ENCODE measurements around the gene CRHR1. TPM values are rescaled to one million over a fixed set of nuclear protein-coding genes. Genes with fewer than 3 reads are reported as not detected.

Gene CRHR1
- total and polyA plus RNA-seq, 2 of the 4 experiments (the other 2 are of a cell fraction), result not detected

- H2AK5ac ChIP-seq (ENCODE audit: low read depth, low read length), result no peak overlapping the region
- peak overlapping the region; percentile 32 for H2AFZ ChIP-seq (replicated peaks; ENCODE audit: low read length, poor library complexity)
- no peaks in the 10 kb centered on the region for H3K9me1 ChIP-seq (ENCODE audit: insufficient read depth, low read length)
- H2AK9ac ChIP-seq (replicated peaks; ENCODE audit: low read depth, low read length, poor library complexity), result no peak overlapping the region
- no peak overlapping the region for H2BK15ac ChIP-seq (ENCODE audit: low read depth, low read length)
- no peak overlapping the region for H2BK5ac ChIP-seq (ENCODE audit: low read depth, low read length, poor library complexity, severe bottlenecking)
- no peaks in the 10 kb centered on the region for H3K79me1 ChIP-seq (ENCODE audit: low read depth in 1 of 2, low read length in 2 of 2)
- ChIA-PET POLR2A (ENCODE audit: unreplicated experiment) (no interaction called here), CTCF (no interaction called here)
- dilution Hi-C loops (cut with HindIII; ENCODE audit: low sequenced_read_pairs, unreplicated experiment), result no loop called here
- H3K9ac ChIP-seq (ENCODE audit: low read depth, low read length), result no peak overlapping the region
- no peaks in the 10 kb centered on the region for H4K20me1 ChIP-seq (ENCODE audit: insufficient read depth, low read length)
- H4K8ac ChIP-seq (ENCODE audit: low read depth in 2 of 2, low read length in 2 of 2), result no peak overlapping the region
- no peak overlapping the region for H3K56ac ChIP-seq (ENCODE audit: extremely low read depth, insufficient read depth, low read length)
- H3K14ac ChIP-seq (replicated peaks; ENCODE audit: low read depth, low read length), result no peak overlapping the region
- no peak overlapping the region for H3K18ac ChIP-seq (ENCODE audit: low read depth, low read length)
- H2BK20ac ChIP-seq (ENCODE audit: low read depth, low read length), result no peak overlapping the region
- DNase-seq, result no peak
- whole genome bisulfite sequencing, 2 experiments (ENCODE audit: extremely low coverage in 2 of 2, insufficient read length in 1 of 2), result 13% methylated on average over 4 of the region's 20 CpGs; no CpG with 5 or more reads in 1 of the 2 experiments
- H3K9me3 ChIP-seq (ENCODE audit: control insufficient read depth, insufficient read depth, low read length), result no peaks in the 10 kb centered on the region
- TF ChIP-seq RFX5 (IDR thresholded peaks at IDR 0.05; ENCODE audit: low read depth, low read length) (no peak), RAD21 (IDR thresholded peaks at IDR 0.05; ENCODE audit: low read length) (no peak), MAZ (IDR thresholded peaks at IDR 0.05; ENCODE audit: borderline replicate concordance, low read depth, low read length) (no peak), CHD1 (IDR thresholded peaks at IDR 0.05; ENCODE audit: low read depth, low read length) (no peak), NFE2L2 (IDR thresholded peaks at IDR 0.05; ENCODE audit: low read depth, low read length) (no peak), MXI1 (IDR thresholded peaks at IDR 0.05; ENCODE audit: borderline replicate concordance, low read depth, low read length) (no peak), POLR2A (IDR thresholded peaks at IDR 0.05; ENCODE audit: low read depth, low read length) (no peak), RCOR1 (IDR thresholded peaks at IDR 0.05; ENCODE audit: insufficient replicate concordance, low read length) (no peak), BHLHE40 (IDR thresholded peaks at IDR 0.05; ENCODE audit: low read depth, low read length) (no peak), CTCF (conservative IDR thresholded peaks at IDR 0.05; ENCODE audit: low read depth, low read length) (no peak)
- TF ChIP-seq, protein P1, sequence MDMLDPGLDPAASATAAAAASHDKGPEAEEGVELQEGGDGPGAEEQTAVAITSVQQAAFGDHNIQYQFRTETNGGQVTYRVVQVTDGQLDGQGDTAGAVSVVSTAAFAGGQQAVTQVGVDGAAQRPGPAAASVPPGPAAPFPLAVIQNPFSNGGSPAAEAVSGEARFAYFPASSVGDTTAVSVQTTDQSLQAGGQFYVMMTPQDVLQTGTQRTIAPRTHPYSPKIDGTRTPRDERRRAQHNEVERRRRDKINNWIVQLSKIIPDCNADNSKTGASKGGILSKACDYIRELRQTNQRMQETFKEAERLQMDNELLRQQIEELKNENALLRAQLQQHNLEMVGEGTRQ (IDR thresholded peaks at IDR 0.05; ENCODE audit: low read depth, low read length), result no peak
- TF ChIP-seq, protein P2, sequence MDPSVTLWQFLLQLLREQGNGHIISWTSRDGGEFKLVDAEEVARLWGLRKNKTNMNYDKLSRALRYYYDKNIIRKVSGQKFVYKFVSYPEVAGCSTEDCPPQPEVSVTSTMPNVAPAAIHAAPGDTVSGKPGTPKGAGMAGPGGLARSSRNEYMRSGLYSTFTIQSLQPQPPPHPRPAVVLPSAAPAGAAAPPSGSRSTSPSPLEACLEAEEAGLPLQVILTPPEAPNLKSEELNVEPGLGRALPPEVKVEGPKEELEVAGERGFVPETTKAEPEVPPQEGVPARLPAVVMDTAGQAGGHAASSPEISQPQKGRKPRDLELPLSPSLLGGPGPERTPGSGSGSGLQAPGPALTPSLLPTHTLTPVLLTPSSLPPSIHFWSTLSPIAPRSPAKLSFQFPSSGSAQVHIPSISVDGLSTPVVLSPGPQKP (IDR thresholded peaks at IDR 0.05; ENCODE audit: borderline replicate concordance, low read depth, low read length), result no peak
- in situ Hi-C loops (cut with MboI; ENCODE audit: low sequenced_read_pairs), result loop anchor here (25.0 kb wide), 1 partner anchor 424 kb away; no protein-coding TSS in a partner anchor
- no peak overlapping the region for H4K91ac ChIP-seq (ENCODE audit: insufficient read depth, low read depth, low read length)
- no peak overlapping the region for H3K4me2 ChIP-seq (ENCODE audit: low read depth, low read length)
- ATAC-seq (ENCODE audit: low read depth), result no peak
- intact Hi-C loops (cut with micrococcal nuclease), result loop anchor here (10.0 kb wide), 1 partner anchor 622 kb away; no protein-coding TSS in a partner anchor
- no peak overlapping the region for H2BK120ac ChIP-seq (ENCODE audit: low read depth, low read length)
- H3K4ac ChIP-seq (ENCODE audit: low read depth, low read length), result no peak overlapping the region
- BruUV-seq (replicated peaks), result no TSS peak
- no peaks in the 10 kb centered on the region for H3K4me1 ChIP-seq (ENCODE audit: control insufficient read depth, insufficient read depth, low read length)
- no peaks in the 10 kb centered on the region for H3K36me3 ChIP-seq (ENCODE audit: control insufficient read depth, insufficient read depth, low read length)
- no peak overlapping the region for H3K4me3 ChIP-seq (ENCODE audit: insufficient read depth, low read depth, low read length)
- no peak overlapping the region for H3K23ac ChIP-seq (ENCODE audit: low read depth, low read length)
- no peak overlapping the region for H4K5ac ChIP-seq (ENCODE audit: low read depth, low read length)
- no peak overlapping the region for H3K27ac ChIP-seq (ENCODE audit: insufficient read depth, low read length)
- H3K27me3 ChIP-seq (ENCODE audit: control insufficient read depth, insufficient read depth, low read length), result peaks cover 12% of the 10 kb centered on the region
Measured at GRCh38 chr17:45836047-45837044, 52.2 kb downstream of the CRHR1 start.
